HepG2 (cell line): ENCODE data around the gene PKMYT1. TPM values are rescaled to one million over a fixed set of nuclear protein-coding genes. Genes with fewer than 3 reads are reported as not detected.

Experiments used
- FOXA3 ChIP-seq: IDR thresholded peaks from 2 replicates; pipeline ENCODE4 v1.6.1; 2016; ENCODE audit warnings: missing genetic modification reagents, missing compliant biosample characterization
- GFI1 ChIP-seq: sonication (generic); formaldehyde crosslinking; IDR thresholded peaks from 2 replicates; pipeline ENCODE4 v1.5.0; 2020; ENCODE audit warnings: missing genetic modification reagents, mild to moderate bottlenecking, borderline replicate concordance
- GZF1 ChIP-seq: sonication (generic); formaldehyde crosslinking; IDR thresholded peaks from 2 replicates; pipeline ENCODE4 v1.5.1; 2020; ENCODE audit warnings: mild to moderate bottlenecking, missing genetic modification reagents
- HMGXB3 ChIP-seq: sonication (generic); formaldehyde crosslinking; IDR thresholded peaks from 2 replicates; pipeline ENCODE4 v1.4.0; 2020; ENCODE audit warnings: missing genetic modification reagents, borderline replicate concordance
- HNRNPK ChIP-seq: fragments of 200-400 bp; formaldehyde crosslinking; IDR thresholded peaks from 2 replicates; pipeline ENCODE4 v1.6.1; 2018; ENCODE audit warnings: low read length, low read depth, moderate library complexity, mild to moderate bottlenecking; ENCODE audit not compliant: poor library complexity, severe bottlenecking
- HOXA3 ChIP-seq: sonication (generic); formaldehyde crosslinking; IDR thresholded peaks from 2 replicates; pipeline ENCODE4 v1.5.0; 2020; ENCODE audit warnings: missing genetic modification reagents
- KLF9 ChIP-seq: IDR thresholded peaks from 2 replicates; pipeline ENCODE4 v1.6.1; 2016; ENCODE audit warnings: low read depth
- NFE2L2 ChIP-seq: fragments of 150-350 bp; IDR thresholded peaks from 2 replicates; pipeline ENCODE4 v1.6.1; 2014; ENCODE audit warnings: low read length
- NFYC ChIP-seq: IDR thresholded peaks from 2 replicates; pipeline ENCODE4 v1.6.1; 2016; ENCODE audit warnings: missing genetic modification reagents, missing compliant biosample characterization
- NR2F6 ChIP-seq, 2 experiments: IDR thresholded peaks; 2 replicates each; pipeline ENCODE4 v1.6.1; 2016; ENCODE audit warnings: antibody characterized with exemption in 1 of 2, mild to moderate bottlenecking in 1 of 2
- NR3C1 ChIP-seq: sonication (generic); formaldehyde crosslinking; IDR thresholded peaks from 2 replicates; pipeline ENCODE4 v1.4.0; 2020; ENCODE audit warnings: missing genetic modification reagents
- PRMT3 ChIP-seq: sonication (generic); formaldehyde crosslinking; IDR thresholded peaks from 2 replicates; pipeline ENCODE4 v1.8.1; 2022; ENCODE audit warnings: low read depth, mild to moderate bottlenecking, moderate library complexity, missing genetic modification reagents, borderline replicate concordance
- TCF7 ChIP-seq: sonication (generic); IDR thresholded peaks from 2 replicates; pipeline ENCODE4 v1.6.1; 2016; ENCODE audit warnings: antibody characterized with exemption, low read depth
- ZC3H4 ChIP-seq: sonication (generic); formaldehyde crosslinking; IDR thresholded peaks from 2 replicates; pipeline ENCODE4 v1.4.0; 2020; ENCODE audit warnings: missing genetic modification reagents, borderline replicate concordance
- ZMYM3 ChIP-seq: sonication (generic); formaldehyde crosslinking; IDR thresholded peaks from 2 replicates; pipeline ENCODE4 v1.5.1; 2020; ENCODE audit warnings: mild to moderate bottlenecking, missing genetic modification reagents
- ZNF280D ChIP-seq: sonication (generic); formaldehyde crosslinking; IDR thresholded peaks from 2 replicates; pipeline ENCODE4 v1.5.1; 2020; ENCODE audit warnings: mild to moderate bottlenecking, missing genetic modification reagents
- ZNF317 ChIP-seq: sonication (generic); formaldehyde crosslinking; IDR thresholded peaks from 2 replicates; pipeline ENCODE4 v1.5.0; 2020; ENCODE audit warnings: mild to moderate bottlenecking, missing genetic modification reagents
- ZNF430 ChIP-seq: sonication (generic); formaldehyde crosslinking; IDR thresholded peaks from 2 replicates; pipeline ENCODE4 v1.9.0; 2021; ENCODE audit warnings: mild to moderate bottlenecking, missing genetic modification reagents
- ZNF614 ChIP-seq: IDR thresholded peaks from 2 replicates; pipeline ENCODE4 v1.6.1; 2018; ENCODE audit warnings: missing biosample characterization, missing genetic modification reagents, inconsistent platforms, borderline replicate concordance
- ZNF737 ChIP-seq: sonication (generic); formaldehyde crosslinking; IDR thresholded peaks from 2 replicates; pipeline ENCODE4 v1.5.0; 2020; ENCODE audit warnings: missing genetic modification reagents, mild to moderate bottlenecking, borderline replicate concordance
- ZNF788 ChIP-seq: sonication (generic); formaldehyde crosslinking; IDR thresholded peaks from 2 replicates; pipeline ENCODE4 v1.5.0; 2020; ENCODE audit warnings: mild to moderate bottlenecking, missing genetic modification reagents, borderline replicate concordance
- ZNF841 ChIP-seq: sonication (generic); formaldehyde crosslinking; IDR thresholded peaks from 2 replicates; pipeline ENCODE4 v1.8.1; 2023; ENCODE audit warnings: missing genetic modification reagents, borderline replicate concordance
- ZSCAN29 ChIP-seq: sonication (generic); formaldehyde crosslinking; conservative IDR thresholded peaks from 2 replicates; pipeline ENCODE4 v1.4.0; 2020; ENCODE audit warnings: mild to moderate bottlenecking, missing genetic modification reagents
- polyA plus RNA-seq, 8 experiments: library from polyadenylated mRNA; depleted of rRNA in 3 of 8; stranded (reverse) in 7 of 8; unstranded in 1 of 8; fragments of >200 nt; fragmentation: Illumina TruSeq in 4 of 8; extraction: Trizol in 4 of 8; gene quantifications; 2 replicates each; pipeline versions ENCODE4 v1.2.1 to v1.2.3, GENCODE V29; 2011 to 2016; ENCODE audit warnings: low read depth in 4 of 8, missing spikeins in 1 of 8, mixed read lengths in 1 of 8; ENCODE audit not compliant: insufficient read depth in 1 of 8
- total RNA-seq, 5 experiments: library from RNA; depleted of rRNA; stranded (reverse); fragments of >200 nt; fragmentation: Illumina TruSeq; extraction: Trizol; gene quantifications; 2 replicates each; pipeline ENCODE4 v1.2.3, GENCODE V29; 2016; ENCODE audit warnings: low read depth in 1 of 5

PKMYT1 gene
- total and polyA plus RNA-seq, 2 of the 13 experiments (the other 11 are each of a cell fraction or from before 2014, with no cell fraction given): 7.0 to 27.8 TPM

GRCh38 chr16:2981177-2981898 lies 1.1 kb upstream of the PKMYT1 start (continued):
- TF ChIP-seq TCF7: no peak
- TF ChIP-seq HOXA3 (CRISPR knock-in tag): peak; percentile 60; the same call in 1 of the 2 replicates
- peak; percentile 92 for TF ChIP-seq ZMYM3
- 0 out of 2 replicates have a peak, but pooled peaks have one; percentile 36 for TF ChIP-seq HMGXB3
- 0 out of 2 replicates have a peak, but pooled peaks have one; percentile 44 for TF ChIP-seq ZNF788 (CRISPR knock-in tag)
- 0 out of 2 replicates have a peak, but pooled peaks have one; percentile 26 for TF ChIP-seq ZNF430 (CRISPR knock-in tag)
- peak; percentile 55 for TF ChIP-seq NFYC (CRISPR knock-in tag)
- no peak for TF ChIP-seq NR2F6 (IDR thresholded peaks at IDR 0.05)
- TF ChIP-seq NR2F6 (CRISPR knock-in tag; IDR thresholded peaks at IDR 0.05): peak; percentile 45
- no peak for TF ChIP-seq NR3C1 (CRISPR knock-in tag)
- TF ChIP-seq HNRNPK: no peak
- TF ChIP-seq ZNF317 (CRISPR knock-in tag): peak; percentile 14; the same call in 1 of the 2 replicates
- 0 out of 2 replicates have a peak, but pooled peaks have one; percentile 41 for TF ChIP-seq GZF1
- peak; percentile 51; the same call in 1 of the 2 replicates for TF ChIP-seq ZNF614 (CRISPR knock-in tag)
- peak; percentile 28; the same call in 1 of the 2 replicates for TF ChIP-seq KLF9 (CRISPR knock-in tag)
- TF ChIP-seq PRMT3: no peak
- no peak for TF ChIP-seq ZNF737 (CRISPR knock-in tag)
- 0 out of 2 replicates have a peak, but pooled peaks have one; percentile 71 for TF ChIP-seq ZC3H4 (CRISPR knock-in tag)
- TF ChIP-seq ZSCAN29: 0 out of 2 replicates have a peak, but pooled peaks have one; percentile 46
- TF ChIP-seq ZNF841 (CRISPR knock-in tag): no peak
- no peak for TF ChIP-seq NFE2L2
- peak; percentile 9; the same call in 1 of the 2 replicates for TF ChIP-seq FOXA3 (CRISPR knock-in tag)
- peak; percentile 39; the same call in 1 of the 2 replicates for TF ChIP-seq GFI1
- TF ChIP-seq ZNF280D (CRISPR knock-in tag): peak; percentile 94
